Smooth muscle cell (in vitro differentiated cells): ENCODE measurements around the gene STK40. TPM values are rescaled to one million over a fixed set of nuclear protein-coding genes. Genes with fewer than 3 reads are reported as not detected.

ENCODE experiments used
- DNase-seq: peaks from one replicate; lab custom pipeline; 2025; ENCODE audit not compliant: unreplicated experiment; lab: John Stamatoyannopoulos, UW
- H2AFZ ChIP-seq: fragments of 200-600 bp; sonication (generic); 2 replicates; pipeline ENCODE4 v1.6.0; 2016; ENCODE audit warnings: antibody characterized with exemption, low read depth, mild to moderate bottlenecking
- H3F3A ChIP-seq: fragments of 200-600 bp; sonication (generic); 2 replicates; pipeline ENCODE4 v1.6.0; 2017; ENCODE audit warnings: antibody characterized with exemption, low read depth
- H3K27ac ChIP-seq: fragments of 200-600 bp; sonication (generic); 2 replicates; pipeline ENCODE4 v1.5.1; 2016; ENCODE audit warnings: low read depth, mild to moderate bottlenecking
- H3K27me3 ChIP-seq: fragments of 200-600 bp; sonication (generic); 2 replicates; pipeline ENCODE4 v1.6.1; 2016; ENCODE audit warnings: low read depth, mild to moderate bottlenecking
- H3K36me3 ChIP-seq: fragments of 200-600 bp; sonication (generic); 2 replicates; pipeline ENCODE4 v1.5.1; 2016; ENCODE audit warnings: low read depth
- H3K4me1 ChIP-seq: fragments of 200-600 bp; sonication (generic); 2 replicates; pipeline ENCODE4 v1.5.1; 2016; ENCODE audit warnings: low read depth
- H3K4me2 ChIP-seq: fragments of 200-600 bp; sonication (generic); 2 replicates; pipeline ENCODE4 v1.6.0; 2016; ENCODE audit warnings: mild to moderate bottlenecking
- H3K4me3 ChIP-seq: fragments of 200-600 bp; sonication (generic); 2 replicates; pipeline ENCODE4 v1.5.1; 2016; ENCODE audit warnings: mild to moderate bottlenecking
- H3K79me2 ChIP-seq: fragments of 200-600 bp; sonication (generic); 2 replicates; pipeline ENCODE4 v1.6.0; 2016; ENCODE audit warnings: low read depth, mild to moderate bottlenecking
- H3K9ac ChIP-seq: fragments of 200-600 bp; sonication (generic); 2 replicates; pipeline ENCODE4 v1.6.0; 2016; ENCODE audit warnings: low read depth
- H3K9me3 ChIP-seq: fragments of 200-600 bp; sonication (generic); replicated peaks from 2 replicates; pipeline ENCODE4 v1.5.1; 2016; ENCODE audit warnings: low read depth
- H4K20me1 ChIP-seq: fragments of 200-600 bp; sonication (generic); 2 replicates; pipeline ENCODE4 v1.6.0; 2016; ENCODE audit warnings: low read depth
- CTCF ChIP-seq: fragments of 200-600 bp; sonication (generic); IDR thresholded peaks from 2 replicates; pipeline ENCODE4 v1.5.1; 2017; ENCODE audit warnings: borderline replicate concordance, mild to moderate bottlenecking, antibody characterized with exemption; ENCODE audit not compliant: insufficient read depth, poor library complexity, severe bottlenecking
- WGBS: methylation state at CpG from one replicate; pipeline ENCODE4 v1.1.7; 2016; ENCODE audit warnings: low lambda C conversion rate; 5-methylcytosine and 5-hydroxymethylcytosine counted together
- polyA plus RNA-seq: library from polyadenylated mRNA; unstranded; fragments of >200 nt; fragmentation: Nextera tagmentation; extraction: Ambion mirVana; gene quantifications from 2 replicates; pipeline ENCODE4 v1.2.1, GENCODE V29; 2016
- total RNA-seq: library from RNA; depleted of rRNA; stranded (reverse); fragments of >200 nt; gene quantifications from 2 replicates; pipeline ENCODE4 v1.2.3, GENCODE V29; 2014

The STK40 gene
- total and polyA plus RNA-seq, 2 experiments from 2014 or later, result 8.4 to 18.8 TPM

GRCh38 chr1:36406440-36406839, 20.7 kb upstream of the STK40 start:
- Histone ChIP-seq H3K36me3 (no peaks in the 10 kb centered on the region), H3K27me3 (no peaks in the 10 kb centered on the region), H3K9ac (no peak overlapping the region), H3K27ac (no peak overlapping the region), H4K20me1 (no peaks in the 10 kb centered on the region), H3F3A (peaks cover 12% of the 10 kb centered on the region), H3K9me3 (no peaks in the 10 kb centered on the region), H3K79me2 (peaks cover 14% of the 10 kb centered on the region), H2AFZ (no peak overlapping the region), H3K4me2 (no peak overlapping the region), H3K4me1 (no peaks in the 10 kb centered on the region), H3K4me3 (no peak overlapping the region)
- no peak for TF ChIP-seq CTCF
- DNase-seq, result no peak
- 94% methylated on average over 1 of the region's 1 CpG for WGBS

GRCh38 chr1:36402504-36402890, 16.8 kb upstream of the STK40 start:
- no peak for DNase-seq
- no peaks in the 10 kb centered on the region for H3K36me3 ChIP-seq
- H3K4me3 ChIP-seq, result no peak overlapping the region
- no peak for TF ChIP-seq CTCF
- H3K4me1 ChIP-seq, result peaks cover 4% of the 10 kb centered on the region
- peaks cover 11% of the 10 kb centered on the region for H3F3A ChIP-seq
- peaks cover 14% of the 10 kb centered on the region for H3K79me2 ChIP-seq
- H3K27me3 ChIP-seq, result no peaks in the 10 kb centered on the region
- no peaks in the 10 kb centered on the region for H3K9me3 ChIP-seq
- H4K20me1 ChIP-seq, result no peaks in the 10 kb centered on the region
- H3K4me2 ChIP-seq, result peak overlapping the region; percentile 83
- WGBS, result 96% methylated on average over 4 of the region's 4 CpGs
- peak overlapping the region; percentile 86 for H3K27ac ChIP-seq
- H3K9ac ChIP-seq, result no peak overlapping the region
- H2AFZ ChIP-seq, result no peak overlapping the region

- no peaks in the 10 kb centered on the region for H4K20me1 ChIP-seq
- no peak overlapping the region for H2AFZ ChIP-seq
- peaks cover 20% of the 10 kb centered on the region for H3K79me2 ChIP-seq
- peak overlapping the region; percentile 86 for H3K27ac ChIP-seq
- H3K9me3 ChIP-seq, result no peaks in the 10 kb centered on the region
- H3K4me1 ChIP-seq, result peaks cover 7% of the 10 kb centered on the region
- no peak for TF ChIP-seq CTCF
- DNase-seq, result no peak
- peak overlapping the region; percentile 71 for H3K9ac ChIP-seq
- H3K27me3 ChIP-seq, result no peaks in the 10 kb centered on the region
- no peaks in the 10 kb centered on the region for H3K36me3 ChIP-seq
- H3K4me2 ChIP-seq, result peak overlapping the region; percentile 83
- H3K4me3 ChIP-seq, result peak overlapping the region; percentile 53
- 84% methylated on average over 12 of the region's 12 CpGs for WGBS
- peaks cover 8% of the 10 kb centered on the region for H3F3A ChIP-seq
Measured at GRCh38 chr1:36401602-36402503, 16.1 kb upstream of the STK40 start.
